Fibroblast of pulmonary artery (primary cell): ENCODE results near the gene SEMA3C.

Experiments used
- DNase-seq: peaks from one replicate; pipeline ENCODE4 v3.0.0-alpha.2; 2010; ENCODE audit warnings: low read depth
- H3K4me3 ChIP-seq: replicated peaks from 2 replicates; pipeline ENCODE4 v1.5.1; 2011; ENCODE audit warnings: low read depth, mild to moderate bottlenecking, control low read depth, low read length, moderate library complexity
- CTCF ChIP-seq: IDR thresholded peaks from 2 replicates; pipeline ENCODE4 v1.5.1; 2011; ENCODE audit warnings: mild to moderate bottlenecking, control low read depth, low read length, inconsistent platforms; ENCODE audit errors: missing control alignments

SEMA3C gene

GRCh38 chr7:80918909-80919721 lies at the start of gene SEMA3C:
TSS of gene SEMA3C (minus strand) at chr7:80919051. CDS start at chr7:80916781, 2,270 bp downstream.
- peak; percentile 96 for DNase-seq
- peak; percentile 14 for TF ChIP-seq CTCF
- peak within 1 kb of the TSS; percentile 79 for H3K4me3 ChIP-seq

DNA sequence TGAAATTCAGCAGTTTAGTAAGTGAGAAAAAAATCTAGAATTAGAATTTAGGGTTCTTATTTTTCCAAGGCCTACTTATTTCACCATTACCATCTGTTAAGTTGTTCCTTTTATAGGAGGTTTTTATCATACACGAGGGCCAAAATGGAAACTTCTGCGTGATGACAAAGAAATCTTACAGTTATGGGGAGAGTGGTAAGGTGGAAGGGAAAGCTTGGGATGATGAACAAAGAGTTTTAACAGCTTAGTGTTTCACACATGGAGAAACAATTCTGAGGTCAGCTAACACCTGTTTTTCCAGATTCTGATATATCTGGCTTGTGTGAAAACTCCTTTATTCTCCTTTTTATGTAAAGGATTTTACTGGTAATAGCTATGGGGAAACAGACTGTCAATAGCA lies 49.8 kb upstream of the SEMA3C start:
- no peak for DNase-seq
- H3K4me3 ChIP-seq: no peak overlapping the region
- no peak for TF ChIP-seq CTCF

DNA sequence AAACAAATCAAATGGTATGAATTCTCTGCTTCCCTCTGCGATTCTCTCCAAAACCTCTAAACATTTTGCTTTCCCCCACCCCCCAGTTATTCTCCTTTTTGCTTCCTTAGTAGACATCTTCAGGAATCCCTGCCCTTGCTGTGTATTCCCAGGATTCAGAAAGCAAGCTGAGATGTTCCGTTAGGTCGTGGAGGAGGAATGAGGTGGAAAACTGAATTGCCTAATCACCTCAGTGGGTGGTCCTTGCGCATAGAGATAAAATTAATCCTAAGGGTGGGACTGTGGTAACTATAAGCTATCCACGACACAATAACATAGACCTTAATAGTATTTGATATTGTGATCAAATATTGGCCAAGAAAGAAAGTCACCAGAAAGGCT lies 49.1 kb upstream of the SEMA3C start:
- no peak overlapping the region for H3K4me3 ChIP-seq
- DNase-seq: no peak
- no peak for TF ChIP-seq CTCF

GRCh38 chr7:80967071-80967916 lies 48.4 kb upstream of the SEMA3C start:
- DNase-seq: no peak
- no peak for TF ChIP-seq CTCF
- no peak overlapping the region for H3K4me3 ChIP-seq

GRCh38 chr7:80960244-80960795 lies 41.5 kb upstream of the SEMA3C start:
- no peak for TF ChIP-seq CTCF
- no peak for DNase-seq
- H3K4me3 ChIP-seq: no peak overlapping the region

GRCh38 chr7:80957226-80957777 lies 38.5 kb upstream of the SEMA3C start:
- no peak for TF ChIP-seq CTCF
- DNase-seq: no peak
- no peak overlapping the region for H3K4me3 ChIP-seq
